Heart left ventricle (tissue), 13 donors: ENCODE measurements around the gene PTBP1.

ENCODE experiments used
- CTCF ChIP-seq, 12 donors: fragments of 200-600 bp; sonication (generic) in 4 of 12; IDR thresholded peaks; one replicate each; pipeline versions ENCODE4 v1.5.0 to v1.8.0; 2018 to 2022; ENCODE audit warnings: antibody characterized with exemption in 12 of 12, mild to moderate bottlenecking in 5 of 12
- POLR2A ChIP-seq, 2 donors: fragments of 450-650 bp; IDR thresholded peaks; one replicate each; pipeline ENCODE4 v1.6.1; 2017; ENCODE audit warnings: antibody characterized with exemption in 2 of 2, mild to moderate bottlenecking in 2 of 2, moderate library complexity in 2 of 2
- donor health status: ischemic (EF 13 %, LVEDD 7.1; RV severe dilation, severe dysfunction).
- donor health status: DM: no; HTN: yes; CAD: no.
- donor health status: DM: no; HTN: no; CAD: no.
- donor health status: ischemic (EF 25% LVEDD 6.9; RV normal size, moderate dysfunction).
- donor health status: ischemic (EF 25% LVEDD 5.7; RV mildly dilated, moderate dysfunction).
- donor health status: ischemic (EF 35%, LVEDD 5.7; RV mildly dilated, moderate dysfunction).
- donor health status: nonischemic (EF 11% LVEDD 7.7; RV severe dilation, severe dysfunction).
- donor health status: DM: yes; HTN: yes; CAD: no.
- donor health status: PGD.
- donor health status: ischemic (EF 29% LVEDD 5.4; RV normal size, mild dysfunction).
- donor health status: nonischemic (EF 23%, LVEDD 6.1; RV moderate dilation, normal function).

- TF ChIP-seq CTCF (IDR thresholded peaks at IDR 0.05) (no peak), POLR2A (IDR thresholded peaks at IDR 0.05) (no peak)
Measured at GRCh38 chr19:829129-829758, 32.0 kb downstream of the PTBP1 start.
